NCI-H2196 (cell line): ENCODE results near the gene UBAC1.

ENCODE experiments used
- DNase-seq: peaks from one replicate; lab custom pipeline; 2025; ENCODE audit not compliant: unreplicated experiment; lab: John Stamatoyannopoulos, UW

The UBAC1 gene

DNA sequence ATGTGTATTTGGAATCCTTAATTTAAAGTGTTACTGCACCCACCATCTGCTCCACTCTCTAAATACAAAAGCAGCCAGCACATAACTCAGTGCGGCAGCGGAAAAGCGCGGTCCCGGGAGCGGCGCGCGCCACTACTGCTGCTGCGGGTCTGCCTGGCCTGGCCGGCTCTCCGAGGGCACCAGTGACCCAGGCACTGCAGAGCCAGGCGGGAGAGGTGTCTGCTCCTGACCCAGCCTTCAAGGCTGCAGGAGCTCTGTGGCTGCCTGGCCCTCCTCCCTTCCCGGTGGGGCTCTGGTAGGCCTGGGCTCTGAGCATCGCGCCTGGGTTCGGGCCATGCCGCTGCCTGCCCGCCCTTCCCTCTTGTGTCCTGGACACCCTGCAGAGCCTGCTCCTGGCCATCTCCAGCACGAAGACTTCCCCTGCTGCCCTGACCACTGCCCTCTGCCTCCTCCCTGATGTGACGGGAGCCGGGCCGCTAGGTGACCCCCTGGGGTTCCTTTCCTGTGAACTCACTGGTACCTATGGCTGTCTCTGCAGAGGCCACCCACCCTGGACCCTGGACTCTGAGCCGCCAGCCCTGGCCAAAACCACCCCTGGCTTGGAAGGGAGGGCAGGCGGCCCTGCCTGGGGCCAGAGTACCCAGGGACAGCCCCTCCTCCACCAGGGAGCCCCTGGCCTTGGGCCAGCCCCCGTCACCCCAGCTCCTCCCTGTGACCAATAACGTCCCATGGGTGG is 32.8 kb upstream of the UBAC1 start:
- no peak for DNase-seq

DNA sequence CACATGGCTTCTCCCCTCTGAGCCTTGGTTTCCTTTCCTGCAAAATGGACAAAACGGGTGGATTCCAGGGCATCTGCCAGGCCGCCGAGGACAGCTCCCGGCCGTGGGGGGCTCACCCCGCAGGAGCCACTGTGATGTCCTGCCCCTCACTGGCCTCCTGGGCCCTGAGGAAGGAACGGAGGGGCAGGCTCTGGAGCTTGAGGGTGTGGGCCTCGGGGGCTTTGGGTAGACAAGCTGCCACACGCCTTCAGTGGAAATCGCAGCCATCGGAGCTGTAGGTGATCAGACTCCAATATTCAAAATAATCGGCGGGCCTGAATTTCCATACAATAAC is 32.2 kb upstream of the UBAC1 start:
- DNase-seq, result no peak

DNA sequence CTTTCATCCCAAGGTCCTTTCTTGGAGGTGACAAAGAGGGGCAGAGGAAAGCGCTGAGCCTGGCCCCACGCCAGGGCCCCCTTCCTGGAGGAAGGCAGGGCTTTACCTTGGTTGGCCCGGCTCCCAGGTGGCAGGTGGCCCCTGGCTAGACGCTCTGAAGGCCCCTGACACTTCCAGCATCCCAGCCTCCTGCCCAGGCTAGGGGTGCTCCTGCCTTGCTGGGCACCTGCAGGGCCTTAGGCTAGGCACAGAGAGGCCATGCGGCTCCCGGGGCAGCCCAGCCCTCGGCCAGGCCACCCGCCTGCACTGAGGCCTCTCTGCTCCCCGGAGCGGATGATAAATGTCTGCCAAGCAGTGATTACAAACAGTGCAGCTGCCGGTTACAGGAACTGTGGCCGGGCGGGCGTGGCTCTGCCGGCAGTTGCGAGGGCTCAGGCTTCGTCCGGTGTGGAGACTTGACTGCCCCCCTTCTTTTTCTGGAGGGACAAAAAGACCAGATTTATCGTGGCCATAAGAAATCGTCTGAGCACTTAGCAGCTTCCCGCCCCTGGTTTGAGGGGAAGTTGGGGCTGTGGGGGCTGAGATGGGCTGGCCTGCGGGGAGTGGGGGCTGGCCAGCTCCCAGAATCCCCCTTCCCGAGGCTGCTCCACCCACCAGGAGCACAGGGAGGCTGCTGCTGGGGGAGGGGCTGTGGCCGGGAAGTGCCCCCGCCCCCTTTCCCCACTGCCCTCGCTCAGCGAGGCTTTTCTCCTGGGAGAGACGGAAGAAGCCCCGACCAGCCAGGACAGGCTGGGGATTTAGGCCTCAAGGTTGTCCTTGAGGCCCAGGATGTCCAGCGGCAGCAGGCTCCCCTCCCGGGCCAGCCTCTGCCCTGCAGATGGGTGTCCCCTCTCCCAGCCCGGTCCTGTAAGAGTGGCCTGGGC is 31.6 kb upstream of the UBAC1 start:
- DNase-seq, result peak; percentile 65

DNA sequence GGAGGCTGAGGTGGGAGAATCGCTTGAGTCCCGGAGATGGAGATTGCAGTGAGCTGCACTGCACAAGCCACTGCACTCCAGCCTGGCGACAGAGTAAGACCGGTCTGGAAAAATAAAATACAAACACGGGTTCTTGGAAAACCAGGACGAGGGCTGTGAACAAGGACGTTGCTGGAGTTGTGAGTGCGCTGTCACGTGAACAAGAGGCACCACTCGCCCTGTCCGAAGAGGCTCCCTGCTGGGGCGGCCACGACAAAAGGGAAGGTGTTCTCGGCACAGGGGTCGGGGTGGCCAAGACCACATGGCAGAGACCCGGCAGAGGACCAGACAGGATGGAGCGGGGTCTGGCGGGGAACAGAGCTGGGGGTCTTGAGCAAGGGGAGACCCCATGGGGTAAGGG is 30.6 kb upstream of the UBAC1 start:
- DNase-seq, result no peak

DNA sequence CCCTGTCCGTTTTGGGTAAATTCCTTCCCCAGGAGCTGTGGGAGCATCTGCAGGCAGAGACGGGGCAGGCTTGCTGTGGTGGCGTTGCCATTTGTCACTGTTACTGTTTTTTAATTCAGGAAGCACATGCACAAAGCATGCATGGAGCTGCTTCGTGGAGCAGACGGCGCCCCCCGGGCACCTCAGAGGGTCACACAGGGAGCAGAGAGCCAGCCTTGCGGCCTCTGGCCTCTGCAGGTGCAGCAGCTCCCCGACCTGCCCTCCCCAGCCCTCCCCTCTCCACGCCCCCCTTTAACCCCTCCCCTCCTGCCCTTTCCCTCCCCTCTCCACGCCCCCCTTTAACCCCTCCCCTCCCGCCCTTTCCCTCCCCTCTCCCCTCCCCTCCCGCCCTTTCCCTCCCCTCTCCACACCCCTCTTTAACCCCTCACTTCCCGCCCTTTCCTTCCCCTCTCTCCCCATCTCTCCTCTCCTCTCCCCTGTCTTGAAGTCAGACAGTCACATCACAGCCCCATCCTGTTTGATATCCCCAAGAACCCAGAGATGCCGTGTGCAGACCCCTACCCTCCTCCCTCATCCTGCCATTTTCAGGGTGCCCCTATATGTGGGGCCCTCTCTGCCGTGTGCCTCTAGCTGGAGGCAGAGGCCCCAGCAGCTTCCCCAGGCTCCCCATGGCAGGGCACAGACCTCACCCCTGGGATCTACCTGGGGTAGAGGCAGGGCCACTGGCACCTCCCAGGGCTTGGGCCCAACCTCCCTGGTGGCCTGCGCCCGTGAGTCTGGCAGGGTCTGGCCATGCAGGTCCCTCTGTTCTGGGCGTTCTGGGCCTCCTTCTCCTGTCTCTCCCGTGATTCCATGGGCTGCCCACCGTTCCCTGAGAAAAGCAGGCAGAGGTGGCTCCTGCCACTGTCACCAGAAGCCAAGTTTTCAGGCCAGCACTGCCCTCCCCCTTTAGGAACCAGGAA is 29.6 kb upstream of the UBAC1 start:
- DNase-seq, result peak; percentile 82

DNA sequence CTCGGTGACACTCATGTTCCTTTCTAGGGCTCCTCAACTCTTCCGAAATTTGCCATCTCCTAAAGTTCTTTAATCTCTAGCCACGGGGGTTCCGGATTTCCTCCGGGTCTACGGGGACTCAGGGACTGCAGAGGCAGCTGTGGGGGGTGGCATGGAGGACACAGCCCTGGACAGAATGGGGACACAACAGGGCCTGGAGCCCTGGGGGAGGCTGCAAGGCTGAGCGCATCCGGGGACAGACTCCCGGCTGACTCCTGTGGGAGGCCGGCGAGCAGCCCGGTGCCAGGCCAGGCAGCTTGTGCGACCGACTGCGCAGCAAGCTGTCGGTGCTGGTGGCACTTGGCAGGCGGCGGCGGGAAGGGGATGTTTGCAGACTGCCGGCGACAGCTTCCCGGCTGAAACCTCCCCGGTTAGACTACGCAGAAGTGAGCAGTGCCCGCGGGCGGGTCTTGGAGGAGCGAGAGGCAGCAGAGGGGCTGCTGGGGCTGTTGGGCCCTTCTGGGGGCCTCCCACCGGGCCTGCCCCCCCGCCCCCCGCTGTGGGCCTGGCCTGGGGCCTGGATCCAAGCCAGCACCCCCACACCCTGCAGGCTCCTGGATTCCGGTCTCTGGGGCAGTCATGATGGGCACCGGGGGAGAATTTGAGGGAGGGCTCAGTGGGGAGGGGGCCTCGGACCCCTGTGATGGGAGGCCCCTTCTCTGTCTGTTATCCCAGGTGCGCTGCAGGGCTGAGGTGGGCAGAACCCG is 28.7 kb upstream of the UBAC1 start:
- no peak for DNase-seq

DNA sequence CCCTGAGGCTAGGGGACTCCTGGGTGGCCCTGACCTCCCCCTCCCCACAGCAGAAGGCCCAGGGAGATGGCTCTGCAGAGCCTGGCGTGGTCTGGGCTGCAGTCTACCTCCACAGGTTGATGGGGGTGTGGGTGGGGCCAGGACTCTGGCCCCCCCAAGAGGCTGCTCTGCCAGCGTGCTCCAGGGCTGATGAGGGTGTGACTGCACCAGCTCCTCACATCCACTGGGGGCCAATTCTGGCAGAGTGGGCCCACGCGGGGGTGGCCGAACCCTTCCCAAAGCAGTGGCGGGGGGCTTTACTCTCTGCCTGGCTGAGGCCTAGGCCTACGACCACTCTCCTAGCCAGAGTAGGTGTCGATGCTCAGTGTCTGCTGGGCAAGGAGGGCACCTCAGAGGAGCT is 28.0 kb upstream of the UBAC1 start:
- no peak for DNase-seq

DNA sequence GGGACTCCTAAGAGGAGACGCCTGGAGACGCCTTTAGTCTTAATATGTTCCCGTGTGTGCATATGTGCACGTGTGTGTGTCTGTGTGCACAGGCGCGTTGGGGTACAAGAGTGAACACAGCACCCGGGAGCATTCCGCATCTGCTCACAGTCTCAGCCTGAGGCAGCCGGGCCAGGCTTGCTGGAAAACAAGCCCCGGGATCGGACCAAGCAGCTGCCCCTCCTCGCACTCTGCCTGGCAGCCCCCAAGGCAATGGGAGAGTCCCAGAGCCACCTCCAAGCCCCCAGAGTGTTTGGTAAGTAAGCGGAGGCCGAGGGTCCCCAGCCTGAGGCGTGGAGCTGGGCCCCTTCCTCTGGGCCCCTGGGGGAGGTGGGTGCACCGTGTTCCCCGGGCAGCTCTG is 27.3 kb upstream of the UBAC1 start:
- no peak for DNase-seq

DNA sequence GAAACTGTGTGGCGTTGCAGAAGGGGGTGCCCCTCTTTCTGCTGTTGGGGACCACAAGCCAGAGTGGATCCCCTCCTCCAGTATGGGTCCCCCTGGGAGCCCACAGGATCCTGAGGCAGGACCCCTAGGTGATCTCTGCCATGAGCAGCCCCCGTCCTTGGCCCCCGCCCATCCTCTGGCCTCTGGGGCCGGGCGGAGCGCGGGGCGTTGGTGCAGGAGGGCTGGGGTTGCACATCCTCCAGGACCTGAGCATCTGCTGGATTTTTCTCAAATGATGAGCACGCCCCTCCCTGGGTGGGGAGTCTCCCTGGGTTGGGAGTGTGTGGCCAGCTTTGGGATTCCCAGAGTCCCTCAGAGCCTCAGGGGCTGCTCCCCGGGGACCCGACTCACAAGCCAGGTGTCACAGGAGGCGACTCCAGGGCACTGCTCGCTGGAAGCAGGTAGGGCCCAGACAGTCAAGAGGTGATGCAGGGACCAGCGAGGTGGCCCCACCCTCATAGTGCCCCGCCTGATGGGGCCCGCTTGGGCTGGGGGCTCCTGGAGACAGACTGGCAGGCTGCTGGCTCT is 26.7 kb upstream of the UBAC1 start:
- DNase-seq, result no peak

DNA sequence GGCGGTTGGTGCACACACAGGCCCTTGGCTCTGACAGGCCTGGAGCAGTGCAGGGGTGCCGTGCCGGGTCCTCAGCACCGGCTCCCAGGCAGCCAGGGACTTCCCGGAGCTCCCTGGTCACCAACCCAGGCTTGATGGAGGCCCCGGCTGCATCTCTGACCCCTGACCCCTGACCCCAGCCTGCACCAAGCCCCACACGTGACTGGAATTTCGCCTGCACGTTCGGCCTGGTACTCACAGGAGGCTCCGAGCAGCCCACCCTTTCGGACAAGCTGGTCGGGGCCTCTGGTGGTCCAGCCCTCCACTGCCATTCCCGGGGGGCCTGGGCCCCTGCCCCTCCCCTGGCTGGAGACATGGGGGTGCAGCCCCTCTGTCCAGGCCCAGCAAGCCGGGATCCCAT is 25.4 kb upstream of the UBAC1 start:
- DNase-seq, result no peak

DNA sequence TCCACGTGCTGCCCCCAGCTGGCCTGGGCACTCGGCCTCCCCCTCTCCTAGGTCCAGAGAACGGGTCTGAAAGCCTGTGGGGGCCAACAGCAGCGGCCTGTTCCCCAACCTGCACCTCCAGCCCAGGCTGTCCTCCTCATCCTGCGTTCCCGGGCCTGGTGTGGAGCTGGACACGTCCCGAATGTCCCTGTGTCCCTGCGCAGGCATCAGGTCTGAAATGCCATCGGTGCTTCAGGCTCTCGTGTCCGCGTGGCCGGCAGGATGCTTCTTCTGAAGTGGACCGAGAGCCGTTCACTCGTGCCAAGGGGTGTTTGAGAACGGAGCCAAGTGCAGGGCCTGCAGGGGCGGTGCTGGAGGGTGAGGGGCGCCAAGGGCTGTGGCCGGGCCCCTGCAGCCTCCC is 24.7 kb upstream of the UBAC1 start:
- no peak for DNase-seq

DNA sequence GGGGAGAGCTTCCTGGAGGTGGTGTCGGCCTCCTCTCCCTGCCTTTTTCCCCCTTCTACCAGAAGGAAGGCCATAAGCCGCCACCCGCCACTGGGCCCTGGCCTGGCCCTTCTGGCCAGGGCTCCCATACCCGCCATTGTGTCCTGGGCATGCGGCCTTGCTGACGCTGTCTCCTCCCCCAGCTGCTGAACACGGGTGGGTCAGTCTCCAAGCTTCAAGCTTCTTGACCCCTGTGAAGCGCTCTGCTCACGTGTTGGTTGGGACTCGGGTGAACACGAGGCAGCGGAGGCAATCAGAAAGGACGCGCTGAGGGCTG is 24.2 kb upstream of the UBAC1 start:
- DNase-seq, result no peak

DNA sequence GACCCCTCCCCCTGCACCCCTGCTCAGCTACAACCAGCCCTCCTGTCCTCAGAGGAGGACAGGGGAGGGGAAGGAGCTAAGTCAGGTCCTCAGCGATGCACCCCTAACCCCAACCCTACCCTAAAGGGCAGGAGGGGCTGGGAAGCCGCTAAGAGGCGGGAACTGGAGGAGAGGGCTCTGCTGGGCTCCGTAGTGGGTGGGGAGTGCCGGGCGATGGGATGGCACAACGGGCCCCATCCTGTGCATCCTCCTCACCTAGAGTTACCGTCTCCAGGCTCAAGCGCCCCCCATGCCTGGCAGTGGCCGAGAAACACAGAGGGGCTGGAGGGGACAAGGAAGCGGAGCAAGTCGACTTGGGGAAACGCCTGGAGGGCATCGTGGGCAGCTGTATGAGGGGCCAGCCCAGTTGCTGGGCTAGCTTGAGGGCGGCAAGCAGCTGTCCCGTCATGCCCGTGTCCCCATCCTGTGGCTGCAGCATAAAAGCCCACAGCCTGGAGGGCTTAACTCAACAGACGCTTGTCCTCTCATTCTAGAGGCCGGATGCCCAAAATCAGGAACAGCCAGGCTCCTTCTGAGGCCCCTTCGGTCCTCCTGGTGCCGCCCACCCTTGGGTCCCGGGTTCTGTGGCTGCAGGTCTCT is 23.0 kb upstream of the UBAC1 start:
- DNase-seq, result no peak

DNA sequence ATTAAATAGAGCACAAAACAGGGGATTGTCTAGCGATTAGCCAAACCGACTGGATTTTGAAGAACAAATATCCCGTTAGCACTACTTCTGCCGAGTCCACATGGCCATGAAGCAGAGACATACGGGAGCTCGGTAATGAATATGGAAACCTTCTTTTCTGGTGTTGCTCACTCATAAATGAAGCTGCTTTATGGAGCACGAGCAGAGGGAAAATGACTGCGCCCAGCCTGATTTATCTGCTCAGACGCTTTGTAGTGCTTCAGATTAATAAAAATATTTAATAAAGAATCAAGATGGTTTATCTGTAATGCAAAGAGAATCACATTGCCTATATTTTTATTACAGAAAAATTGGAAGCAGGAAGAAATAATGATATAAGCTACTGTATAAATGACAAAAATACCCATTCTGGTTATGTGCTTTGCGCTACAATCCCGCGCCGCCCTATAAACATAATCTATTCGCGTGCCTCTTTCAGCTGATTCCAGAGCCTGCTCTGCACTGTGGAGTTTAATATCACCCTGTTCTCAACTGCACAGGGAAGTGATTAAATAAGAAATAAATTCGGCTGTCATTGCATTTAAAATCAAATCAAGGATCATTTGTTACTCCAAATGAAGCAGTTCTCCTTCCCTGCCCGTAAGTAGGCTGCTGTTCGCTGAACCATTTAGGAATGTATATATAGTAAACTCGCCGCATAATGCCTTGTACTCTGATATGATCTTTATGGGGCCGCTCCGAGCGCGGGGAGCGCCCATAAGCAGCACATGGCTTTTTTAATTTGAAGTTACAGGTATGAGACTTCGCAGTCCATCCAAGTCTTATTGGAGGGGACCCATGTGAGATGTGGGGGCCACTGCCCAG is 22.3 kb upstream of the UBAC1 start:
- DNase-seq, result no peak

DNA sequence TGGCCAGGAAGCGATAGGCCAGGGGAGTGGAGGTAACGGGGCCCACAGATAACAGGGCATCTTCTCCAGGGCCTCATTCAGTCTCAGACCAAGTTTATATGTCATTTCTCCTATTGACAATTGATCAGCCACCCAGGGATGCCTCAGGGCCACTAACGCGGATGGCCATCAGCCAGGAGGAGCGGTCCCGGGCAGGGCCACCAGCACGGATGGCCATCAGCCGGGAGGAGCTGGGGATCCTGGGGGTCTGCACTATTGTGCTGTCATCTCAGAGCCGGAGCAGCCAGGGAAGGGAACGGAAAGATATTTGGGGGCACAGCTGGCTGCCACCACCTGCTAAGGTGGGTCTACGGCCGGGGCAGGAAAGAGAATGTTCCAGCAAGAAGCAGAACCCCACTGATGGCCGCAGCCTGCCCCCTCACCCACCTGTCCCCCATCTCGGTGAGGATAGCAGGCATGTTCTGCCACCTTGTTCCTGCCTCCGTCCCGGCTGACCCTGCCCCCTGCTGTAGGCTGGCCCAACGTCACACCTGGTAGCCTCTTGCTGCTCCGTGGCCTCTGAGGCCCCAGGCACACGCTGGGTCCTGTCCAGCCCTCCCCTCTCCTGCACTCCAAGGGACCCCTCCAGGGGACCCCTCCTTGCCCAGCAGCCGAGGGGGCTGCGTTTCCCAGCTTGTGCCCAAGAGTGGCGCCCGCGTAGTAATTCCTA is 21.5 kb upstream of the UBAC1 start:
- no peak for DNase-seq

DNA sequence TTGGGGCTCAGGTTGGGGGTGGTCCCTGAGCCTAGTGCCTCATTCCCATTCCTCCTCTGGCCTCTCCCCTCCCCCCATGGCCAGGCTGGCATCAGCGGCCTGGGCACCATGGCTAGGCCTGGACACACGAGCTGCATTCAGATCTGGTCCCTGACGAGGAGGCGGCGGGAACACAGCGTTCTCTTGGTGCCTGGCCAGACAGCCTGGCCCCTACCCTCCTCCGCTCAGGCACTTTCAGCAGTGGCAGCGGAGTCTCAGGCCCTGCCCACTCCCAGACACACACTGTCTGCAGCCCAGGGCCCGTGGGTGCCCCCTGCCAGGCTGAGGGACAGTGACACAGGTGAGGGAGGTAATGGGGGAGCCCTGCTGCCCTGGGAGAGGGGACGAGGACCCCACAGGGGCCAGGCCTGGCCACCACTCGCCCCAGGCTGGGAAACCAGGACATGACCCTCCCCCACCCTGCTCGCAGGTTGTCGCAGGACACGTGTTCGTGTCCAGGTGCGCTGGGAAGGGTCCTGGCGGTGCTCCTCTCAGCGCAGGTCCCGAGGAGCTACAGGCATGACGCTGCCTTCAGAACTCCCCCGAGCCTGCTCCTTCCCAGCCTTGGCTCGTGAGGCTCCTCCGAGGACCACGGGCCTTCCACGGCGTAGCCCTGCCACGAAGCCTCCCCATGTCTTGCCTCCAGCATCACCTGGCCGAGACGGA is 19.9 kb upstream of the UBAC1 start:
- DNase-seq, result no peak

DNA sequence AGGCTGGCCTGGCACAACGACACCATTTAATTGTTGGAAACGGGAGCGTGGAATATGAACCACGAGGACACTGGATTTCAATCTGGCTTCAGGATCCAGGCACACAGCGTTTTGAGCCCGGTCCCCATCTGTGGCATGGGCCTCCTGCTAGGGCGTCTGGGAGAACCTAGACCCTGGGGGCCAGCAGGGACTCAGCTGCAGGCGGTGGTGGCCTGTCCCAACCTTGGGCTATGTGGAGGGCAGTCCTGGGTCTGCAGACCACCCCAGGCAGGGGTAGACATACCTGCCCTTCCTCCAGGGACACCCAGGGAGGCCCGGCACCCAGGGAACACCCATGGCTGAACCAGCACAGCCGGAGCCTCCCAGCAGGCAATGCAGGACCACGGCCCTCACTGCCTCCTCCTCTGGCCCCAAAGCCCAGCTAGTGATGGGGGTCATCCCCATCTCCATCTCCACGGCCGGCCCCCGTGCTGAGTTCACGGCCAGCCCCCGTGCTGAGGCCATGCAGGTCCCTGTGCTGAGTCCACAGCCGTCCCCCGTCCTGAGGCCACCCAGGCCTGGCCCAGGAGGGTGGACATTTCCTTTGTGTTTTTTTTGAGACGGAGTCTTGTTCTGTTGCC is 18.5 kb upstream of the UBAC1 start:
- no peak for DNase-seq
